ENCODE results near the gene DNAJC25. TPM values are rescaled to one million over a fixed set of nuclear protein-coding genes. Genes with fewer than 3 reads are reported as not detected.
A peak's percentile ranks its signal among the peaks of the same experiment; 100 is the strongest.

Gene DNAJC25
- polyA plus RNA-seq, 2 of the 4 experiments (the other 2 are of a cell fraction) = 8.6 to 12.1 TPM

DNA sequence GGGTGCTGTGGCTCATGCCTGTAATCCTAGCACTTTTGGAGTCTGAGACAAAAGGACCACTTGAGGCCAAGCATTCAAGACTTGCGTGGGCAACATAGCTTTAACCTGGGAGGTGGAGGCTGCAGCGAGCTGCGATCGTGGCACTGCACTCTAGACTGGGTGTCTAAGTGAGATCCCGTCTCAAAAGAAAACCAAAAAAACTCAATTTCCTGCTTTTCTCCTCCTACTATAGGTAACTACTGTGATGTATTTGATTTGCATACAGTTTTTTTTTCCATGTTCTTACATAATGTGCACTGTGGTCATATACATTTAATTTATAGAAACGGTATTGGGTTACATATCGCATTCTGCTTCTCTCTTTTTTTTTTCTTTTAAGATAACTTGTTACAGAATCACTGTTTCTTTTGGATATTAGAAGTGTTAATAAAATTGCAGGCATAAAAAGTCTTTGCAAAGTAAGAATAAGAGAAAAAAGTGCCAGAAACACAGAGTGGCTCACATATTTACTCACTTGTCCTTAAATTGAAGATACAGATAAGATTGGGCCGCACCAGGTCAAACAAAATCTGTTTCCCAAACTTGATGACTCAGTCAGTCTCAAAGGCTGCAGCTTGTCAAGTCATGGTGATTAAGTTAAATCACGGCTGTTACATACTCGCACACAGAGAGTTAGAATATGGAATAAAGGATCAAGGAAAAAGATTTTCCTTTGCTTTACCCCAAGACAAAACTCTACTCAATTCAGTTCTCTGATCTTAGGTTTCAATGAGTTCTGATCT lies 29.7 kb upstream of the DNAJC25 start (continued):
- TF ChIP-seq HOXA7 (CRISPR knock-in tag; IDR thresholded peaks at IDR 0.05) (0 out of 2 replicates have a peak, but pooled peaks have one; percentile 44), RFX5 (IDR thresholded peaks at IDR 0.05) (no peak), CEBPB (IDR thresholded peaks at IDR 0.05) (no peak), HES2 (IDR thresholded peaks at IDR 0.05) (no peak), MAZ (IDR thresholded peaks at IDR 0.05; ENCODE audit: borderline replicate concordance, low read depth, low read length) (no peak)

GRCh38 chr9:111603041-111603440 lies 28.1 kb upstream of the DNAJC25 start:
- ChIA-PET CTCF (interaction anchor here (0.8 to 8.9 kb wide), 2 partner anchors 9 to 22 kb away, joined by 5 to 112 read pairs; no protein-coding TSS in a partner anchor), POLR2A (no interaction called here)
- TF ChIP-seq MAFK (IDR thresholded peaks at IDR 0.05; ENCODE audit: partially characterized antibody) = no peak
- TF ChIP-seq, protein P1, sequence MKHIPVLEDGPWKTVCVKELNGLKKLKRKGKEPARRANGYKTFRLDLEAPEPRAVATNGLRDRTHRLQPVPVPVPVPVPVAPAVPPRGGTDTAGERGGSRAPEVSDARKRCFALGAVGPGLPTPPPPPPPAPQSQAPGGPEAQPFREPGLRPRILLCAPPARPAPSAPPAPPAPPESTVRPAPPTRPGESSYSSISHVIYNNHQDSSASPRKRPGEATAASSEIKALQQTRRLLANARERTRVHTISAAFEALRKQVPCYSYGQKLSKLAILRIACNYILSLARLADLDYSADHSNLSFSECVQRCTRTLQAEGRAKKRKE (CRISPR knock-in tag; IDR thresholded peaks at IDR 0.05; ENCODE audit: low read depth) = no peak
- no peak for TF ChIP-seq REST (IDR thresholded peaks at IDR 0.05)
- TF ChIP-seq, protein P2, sequence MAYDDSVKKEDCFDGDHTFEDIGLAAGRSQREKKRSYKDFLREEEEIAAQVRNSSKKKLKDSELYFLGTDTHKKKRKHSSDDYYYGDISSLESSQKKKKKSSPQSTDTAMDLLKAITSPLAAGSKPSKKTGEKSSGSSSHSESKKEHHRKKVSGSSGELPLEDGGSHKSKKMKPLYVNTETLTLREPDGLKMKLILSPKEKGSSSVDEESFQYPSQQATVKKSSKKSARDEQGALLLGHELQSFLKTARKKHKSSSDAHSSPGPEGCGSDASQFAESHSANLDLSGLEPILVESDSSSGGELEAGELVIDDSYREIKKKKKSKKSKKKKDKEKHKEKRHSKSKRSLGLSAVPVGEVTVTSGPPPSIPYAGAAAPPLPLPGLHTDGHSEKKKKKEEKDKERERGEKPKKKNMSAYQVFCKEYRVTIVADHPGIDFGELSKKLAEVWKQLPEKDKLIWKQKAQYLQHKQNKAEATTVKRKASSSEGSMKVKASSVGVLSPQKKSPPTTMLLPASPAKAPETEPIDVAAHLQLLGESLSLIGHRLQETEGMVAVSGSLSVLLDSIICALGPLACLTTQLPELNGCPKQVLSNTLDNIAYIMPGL (CRISPR knock-in tag; IDR thresholded peaks at IDR 0.05; ENCODE audit: borderline replicate concordance) = no peak
- no peak for TF ChIP-seq FOSL2 (IDR thresholded peaks at IDR 0.05)
- no peak for TF ChIP-seq FOSL2 (CRISPR knock-in tag; IDR thresholded peaks at IDR 0.05)
- no peak for TF ChIP-seq NR3C1 (IDR thresholded peaks at IDR 0.05)
- no peak for TF ChIP-seq RAD21 (conservative IDR thresholded peaks at IDR 0.05 in 1 of 2, IDR thresholded peaks at IDR 0.05 in 1 of 2)
- TF ChIP-seq, protein P3, sequence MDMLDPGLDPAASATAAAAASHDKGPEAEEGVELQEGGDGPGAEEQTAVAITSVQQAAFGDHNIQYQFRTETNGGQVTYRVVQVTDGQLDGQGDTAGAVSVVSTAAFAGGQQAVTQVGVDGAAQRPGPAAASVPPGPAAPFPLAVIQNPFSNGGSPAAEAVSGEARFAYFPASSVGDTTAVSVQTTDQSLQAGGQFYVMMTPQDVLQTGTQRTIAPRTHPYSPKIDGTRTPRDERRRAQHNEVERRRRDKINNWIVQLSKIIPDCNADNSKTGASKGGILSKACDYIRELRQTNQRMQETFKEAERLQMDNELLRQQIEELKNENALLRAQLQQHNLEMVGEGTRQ (IDR thresholded peaks at IDR 0.05) = no peak
- TF ChIP-seq ESRRA (IDR thresholded peaks at IDR 0.05; ENCODE audit: borderline replicate concordance, low read length) = no peak
- no peak for TF ChIP-seq FOXS1 (CRISPR knock-in tag; IDR thresholded peaks at IDR 0.05)
- no peak for TF ChIP-seq RCOR1 (IDR thresholded peaks at IDR 0.05; ENCODE audit: low read depth, low read length)
- no peak for TF ChIP-seq EHMT2 (IDR thresholded peaks at IDR 0.05; ENCODE audit: low read depth)
- no peak for TF ChIP-seq HOXB5 (CRISPR knock-in tag; IDR thresholded peaks at IDR 0.05)
- WGBS (ENCODE audit: missing lambda C conversion rate) = 68% methylated on average over 4 of the region's 4 CpGs
- Histone ChIP-seq H3K9me3 (no peaks in the 10 kb centered on the region), H3K4me1 (peaks cover 61% of the 10 kb centered on the region), H3K27ac (peak overlapping the region; percentile 92 to 94), H3K4me3 (no peak overlapping the region), H3K4me2 (peak overlapping the region; percentile 74; the same call in 2 of the 3 replicates)
- no peak for ATAC-seq
- no peak for DNase-seq (ENCODE audit: low read depth in 1 of 2, low spot score in 1 of 2)
- no peak for FAIRE-seq
